Mesenchymal stem cell (in vitro differentiated cells and primary cell): Measurements from ENCODE around the gene SULT1A2.

ENCODE experiments used
- DNase-seq: peaks from one replicate; pipeline ENCODE4 v3.0.0-alpha.2; 2013
- H2AFZ ChIP-seq: one replicate; pipeline ENCODE4 v1.6.1; 2013; ENCODE audit warnings: low read depth, mild to moderate bottlenecking, control low read depth, inconsistent platforms, low read length, moderate library complexity
- H2AK5ac ChIP-seq: 2 replicates; pipeline ENCODE4 v1.6.1; 2013; ENCODE audit warnings: low read length, moderate library complexity, mild to moderate bottlenecking, inconsistent platforms; ENCODE audit not compliant: severe bottlenecking
- H2BK120ac ChIP-seq: one replicate; pipeline ENCODE4 v1.6.1; 2013; ENCODE audit warnings: low read depth, mild to moderate bottlenecking, inconsistent platforms, low read length, moderate library complexity
- H2BK12ac ChIP-seq, 2 experiments: one replicate each; pipeline ENCODE4 v1.6.1; 2013; ENCODE audit warnings: inconsistent platforms in 2 of 2, low read length in 2 of 2, mild to moderate bottlenecking in 2 of 2, moderate library complexity in 2 of 2, control low read depth in 1 of 2
- H2BK15ac ChIP-seq: one replicate; pipeline ENCODE4 v1.6.1; 2013; ENCODE audit warnings: mild to moderate bottlenecking, low read depth, inconsistent platforms; ENCODE audit not compliant: poor library complexity, severe bottlenecking
- H2BK5ac ChIP-seq: 2 replicates; pipeline ENCODE4 v1.6.1; 2013; ENCODE audit warnings: low read depth, mild to moderate bottlenecking, low read length, control low read depth, inconsistent platforms; ENCODE audit not compliant: poor library complexity, severe bottlenecking
- H3K14ac ChIP-seq, 2 experiments: one replicate each; pipeline ENCODE4 v1.6.1; 2013; ENCODE audit warnings: inconsistent platforms in 2 of 2, low read length in 2 of 2, control low read depth in 1 of 2, mild to moderate bottlenecking in 1 of 2, moderate library complexity in 1 of 2
- H3K18ac ChIP-seq, 2 experiments: one replicate each; pipeline ENCODE4 v1.6.1; 2013; ENCODE audit warnings: inconsistent platforms in 2 of 2, low read length in 2 of 2, control low read depth in 1 of 2, low read depth in 1 of 2, mild to moderate bottlenecking in 1 of 2
- H3K23ac ChIP-seq, 2 experiments: one replicate each; pipeline ENCODE4 v1.6.1; 2013; ENCODE audit warnings: inconsistent platforms in 2 of 2, low read length in 2 of 2, mild to moderate bottlenecking in 2 of 2, moderate library complexity in 2 of 2, control low read depth in 1 of 2
- H3K27ac ChIP-seq: 2 replicates; pipeline ENCODE4 v1.5.1; 2013; ENCODE audit warnings: mild to moderate bottlenecking, moderate library complexity, low read length, control low read depth, inconsistent platforms; ENCODE audit not compliant: poor library complexity, severe bottlenecking
- H3K27me3 ChIP-seq, 2 experiments: 2 replicates each; pipeline versions ENCODE4 v1.6.1 to v1.7.0; 2013; ENCODE audit warnings: low read length in 2 of 2, mild to moderate bottlenecking in 2 of 2, moderate library complexity in 2 of 2, control low read depth in 1 of 2, inconsistent platforms in 1 of 2; ENCODE audit not compliant: control insufficient read depth in 1 of 2, insufficient read depth in 1 of 2
- H3K36me3 ChIP-seq, 2 experiments: 2 replicates each; pipeline versions ENCODE4 v1.6.1 to v1.7.0; 2013; ENCODE audit warnings: low read length in 2 of 2, control low read depth in 1 of 2, inconsistent platforms in 1 of 2, low read depth in 1 of 2, mild to moderate bottlenecking in 1 of 2; ENCODE audit not compliant: insufficient read depth in 2 of 2, control insufficient read depth in 1 of 2
- H3K4ac ChIP-seq, 2 experiments: one replicate each; pipeline ENCODE4 v1.6.1; 2013; ENCODE audit warnings: inconsistent platforms in 2 of 2, low read length in 2 of 2, mild to moderate bottlenecking in 2 of 2, moderate library complexity in 2 of 2, control low read depth in 1 of 2, low read depth in 1 of 2
- H3K4me1 ChIP-seq: 2 replicates; pipeline ENCODE4 v1.6.1; 2013; ENCODE audit warnings: low read depth, low read length, control low read depth; ENCODE audit not compliant: control insufficient read depth, insufficient read depth
- H3K4me2 ChIP-seq: 2 replicates; pipeline ENCODE4 v1.6.1; 2013; ENCODE audit warnings: low read length, mild to moderate bottlenecking, inconsistent platforms; ENCODE audit not compliant: poor library complexity, severe bottlenecking
- H3K4me3 ChIP-seq, 2 experiments: 2 replicates each; pipeline versions ENCODE4 v1.5.1 to v1.7.0; 2013; ENCODE audit warnings: low read length in 2 of 2, mild to moderate bottlenecking in 2 of 2, control low read depth in 1 of 2, low read depth in 1 of 2; ENCODE audit not compliant: insufficient read depth in 1 of 2
- H3K79me1 ChIP-seq: replicated peaks from 2 replicates; pipeline ENCODE4 v1.6.1; 2013; ENCODE audit warnings: mild to moderate bottlenecking, control low read depth, low read length, inconsistent platforms; ENCODE audit not compliant: poor library complexity, severe bottlenecking
- H3K9ac ChIP-seq: 2 replicates; pipeline ENCODE4 v1.7.0; 2013; ENCODE audit warnings: mild to moderate bottlenecking, low read length, moderate library complexity
- H3K9me3 ChIP-seq: 2 replicates; pipeline ENCODE4 v1.7.0; 2013; ENCODE audit warnings: mild to moderate bottlenecking, low read length; ENCODE audit not compliant: control insufficient read depth
- H4K8ac ChIP-seq: one replicate; pipeline ENCODE4 v1.6.1; 2013; ENCODE audit warnings: inconsistent platforms, mild to moderate bottlenecking, low read length, moderate library complexity
- H4K91ac ChIP-seq: one replicate; pipeline ENCODE4 v1.6.1; 2013; ENCODE audit warnings: mild to moderate bottlenecking, low read length, inconsistent platforms
- WGBS: methylation state at CpG from one replicate; pipeline ENCODE4 v1.1.7; 2013; ENCODE audit warnings: mixed read lengths; 5-methylcytosine and 5-hydroxymethylcytosine counted together

Gene SULT1A2

DNA sequence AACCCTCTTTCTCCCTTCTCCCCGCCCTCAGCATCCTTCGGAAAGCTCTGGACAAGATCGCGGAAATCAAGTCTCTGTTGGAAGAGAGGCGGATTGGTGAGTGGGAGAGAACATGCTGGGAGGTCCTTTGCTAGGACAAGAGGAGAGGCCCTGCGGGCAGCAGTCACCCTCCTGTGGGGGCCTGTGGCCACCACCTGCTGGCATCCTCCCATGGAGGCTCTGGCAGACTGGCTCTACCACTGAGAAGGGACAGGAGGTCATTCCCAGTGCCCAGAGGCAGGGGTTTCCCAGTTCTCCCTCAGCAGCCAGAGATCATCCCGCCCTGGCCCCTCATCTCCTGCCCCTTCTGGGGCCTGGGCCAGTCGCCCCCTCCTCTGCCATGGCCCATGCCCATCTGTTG, 7.8 kb downstream of the SULT1A2 start:
- H3K23ac ChIP-seq, result no peak overlapping the region
- H2BK5ac ChIP-seq, result no peak overlapping the region
- H3K27me3 ChIP-seq, result no peaks in the 10 kb centered on the region
- no peaks in the 10 kb centered on the region for H3K79me1 ChIP-seq
- H3K4me2 ChIP-seq, result no peak overlapping the region
- H3K9ac ChIP-seq, result no peak overlapping the region
- H2AK5ac ChIP-seq, result no peak overlapping the region
- no peak overlapping the region for H2AFZ ChIP-seq
- DNase-seq, result no peak
- no peak overlapping the region for H3K27ac ChIP-seq
- H3K4me1 ChIP-seq, result peaks cover 8% of the 10 kb centered on the region
- peaks cover 29 to 63% of the 10 kb centered on the region in 2 experiments for H3K36me3 ChIP-seq
- H3K18ac ChIP-seq, result no peak overlapping the region
- no peak overlapping the region for H4K91ac ChIP-seq
- no peak overlapping the region for H4K8ac ChIP-seq
- no peak overlapping the region for H3K14ac ChIP-seq
- H3K4me3 ChIP-seq, result peak overlapping the region in 1 of 2 experiments; percentile 20
- H3K9me3 ChIP-seq, result no peaks in the 10 kb centered on the region
- no peak overlapping the region for H2BK12ac ChIP-seq
- no peak overlapping the region for H2BK120ac ChIP-seq
- no peak overlapping the region for H3K4ac ChIP-seq
- 91% methylated on average over 8 of the region's 8 CpGs for WGBS
- H2BK15ac ChIP-seq, result no peak overlapping the region

DNA sequence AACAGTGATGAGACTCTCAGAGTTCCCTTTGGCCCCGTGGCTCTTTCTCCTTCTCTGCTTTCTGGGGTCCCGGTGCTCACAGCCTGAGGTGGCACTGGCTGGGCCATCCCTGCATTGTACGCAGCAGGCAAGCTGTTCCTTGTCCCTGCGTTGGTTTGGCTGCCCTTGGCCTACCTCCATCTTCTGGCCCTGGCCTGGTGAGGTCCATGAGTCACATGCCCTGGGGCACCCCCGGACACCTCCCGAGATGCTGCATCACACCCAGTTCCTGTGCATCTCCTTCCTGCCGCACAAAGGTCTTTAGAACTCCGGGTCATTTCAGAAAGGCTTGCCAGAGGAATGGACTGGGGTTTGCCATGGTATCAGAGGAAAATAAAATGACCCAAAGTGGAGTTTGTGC, 9.5 kb downstream of the SULT1A2 start:
- Histone ChIP-seq H2BK12ac (no peak overlapping the region), H3K27ac (no peak overlapping the region), H3K27me3 (no peaks in the 10 kb centered on the region), H3K9ac (no peak overlapping the region), H3K23ac (no peak overlapping the region), H2BK120ac (no peak overlapping the region), H3K4ac (no peak overlapping the region), H3K9me3 (no peaks in the 10 kb centered on the region), H3K79me1 (no peaks in the 10 kb centered on the region), H2AFZ (no peak overlapping the region), H2BK15ac (no peak overlapping the region), H4K91ac (no peak overlapping the region), H3K4me3 (no peak overlapping the region), H3K18ac (no peak overlapping the region), H3K4me2 (no peak overlapping the region), H2BK5ac (no peak overlapping the region), H2AK5ac (no peak overlapping the region), H4K8ac (no peak overlapping the region), H3K4me1 (peaks cover 8% of the 10 kb centered on the region), H3K36me3 (peaks cover 36 to 55% of the 10 kb centered on the region in 2 experiments), H3K14ac (peak overlapping the region in 1 of 2 experiments; percentile 9)
- WGBS, result 91% methylated on average over 8 of the region's 8 CpGs
- no peak for DNase-seq

DNA sequence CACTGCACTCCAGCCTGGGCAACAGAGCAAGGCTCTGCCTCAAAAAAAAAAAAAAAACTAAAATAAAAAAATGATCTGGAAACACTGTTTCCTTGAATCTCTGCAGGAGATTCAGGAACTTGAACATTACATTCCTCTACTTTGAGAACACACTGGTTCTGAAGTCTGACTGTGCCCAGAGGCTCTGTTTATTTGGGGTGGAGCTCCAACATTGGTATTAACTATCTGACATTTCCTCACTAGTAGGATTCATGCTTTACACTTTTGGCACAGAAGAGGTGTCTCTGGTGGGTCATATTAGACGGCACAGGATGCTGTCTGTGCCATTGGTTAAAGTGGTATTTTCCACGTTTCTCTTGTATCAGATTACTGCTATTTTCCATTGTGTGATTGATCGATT, 10.4 kb downstream of the SULT1A2 start:
- H4K91ac ChIP-seq, result no peak overlapping the region
- H3K27me3 ChIP-seq, result no peaks in the 10 kb centered on the region
- H2BK15ac ChIP-seq, result no peak overlapping the region
- peaks cover 8% of the 10 kb centered on the region for H3K4me1 ChIP-seq
- no peak overlapping the region for H3K4me3 ChIP-seq
- no peak for DNase-seq
- no peak overlapping the region for H2BK12ac ChIP-seq
- H3K4me2 ChIP-seq, result no peak overlapping the region
- no peak overlapping the region for H3K27ac ChIP-seq
- H3K79me1 ChIP-seq, result no peaks in the 10 kb centered on the region
- H2BK120ac ChIP-seq, result no peak overlapping the region
- no peak overlapping the region for H2AK5ac ChIP-seq
- no peak overlapping the region for H3K23ac ChIP-seq
- H3K9ac ChIP-seq, result no peak overlapping the region
- no peak overlapping the region for H2BK5ac ChIP-seq
- no peak overlapping the region for H3K14ac ChIP-seq
- WGBS, result 91% methylated on average over 3 of the region's 3 CpGs
- no peak overlapping the region for H2AFZ ChIP-seq
- no peak overlapping the region for H3K4ac ChIP-seq
- H3K18ac ChIP-seq, result no peak overlapping the region
- no peaks in the 10 kb centered on the region for H3K9me3 ChIP-seq
- no peak overlapping the region for H4K8ac ChIP-seq
- H3K36me3 ChIP-seq, result peaks cover 42 to 49% of the 10 kb centered on the region in 2 experiments

GRCh38 chr16:28585674-28586073, 11.2 kb downstream of the SULT1A2 start:
- Histone ChIP-seq H3K27me3 (no peaks in the 10 kb centered on the region), H4K8ac (no peak overlapping the region), H2BK5ac (no peak overlapping the region), H3K23ac (no peak overlapping the region), H3K9me3 (no peaks in the 10 kb centered on the region), H2AK5ac (no peak overlapping the region), H2BK120ac (no peak overlapping the region), H3K4me1 (peaks cover 8% of the 10 kb centered on the region), H3K4me2 (no peak overlapping the region), H2AFZ (no peak overlapping the region), H2BK12ac (no peak overlapping the region), H3K79me1 (no peaks in the 10 kb centered on the region), H3K14ac (no peak overlapping the region), H4K91ac (no peak overlapping the region), H2BK15ac (no peak overlapping the region), H3K18ac (no peak overlapping the region), H3K36me3 (peaks cover 39 to 45% of the 10 kb centered on the region in 2 experiments), H3K27ac (no peak overlapping the region), H3K9ac (no peak overlapping the region), H3K4me3 (no peak overlapping the region), H3K4ac (no peak overlapping the region)
- no peak for DNase-seq
- WGBS, result 96% methylated on average over 11 of the region's 11 CpGs
